Measurements from ENCODE around the gene ZNF786.

The ZNF786 gene

GRCh38 chr7:149100821-149101220 lies 10.3 kb upstream of the ZNF786 start:
- no peak for ATAC-seq
- no peak for TF ChIP-seq PPARA (CRISPR knock-in tag; IDR thresholded peaks at IDR 0.05; ENCODE audit: borderline replicate concordance)
- TF ChIP-seq ISL1 (CRISPR knock-in tag; IDR thresholded peaks at IDR 0.05), result no peak
- no peak for TF ChIP-seq OSR1 (CRISPR knock-in tag; IDR thresholded peaks at IDR 0.05)
- TF ChIP-seq TCF4 (CRISPR knock-in tag; IDR thresholded peaks at IDR 0.05; ENCODE audit: borderline replicate concordance), result no peak
- TF ChIP-seq ZNF8 (CRISPR knock-in tag; IDR thresholded peaks at IDR 0.05), result no peak
- TF ChIP-seq TSHZ2 (CRISPR knock-in tag; IDR thresholded peaks at IDR 0.05), result no peak
- TF ChIP-seq ZFP30 (CRISPR knock-in tag; IDR thresholded peaks at IDR 0.05), result no peak
- TF ChIP-seq ZNF565 (CRISPR knock-in tag; conservative IDR thresholded peaks at IDR 0.05; ENCODE audit: low read depth), result no peak

GRCh38 chr7:149099058-149099457 lies 8.5 kb upstream of the ZNF786 start:
- no peak for TF ChIP-seq GLIS3 (CRISPR knock-in tag; IDR thresholded peaks at IDR 0.05)
- no peak for TF ChIP-seq ESRRG (CRISPR knock-in tag; IDR thresholded peaks at IDR 0.05)
- TF ChIP-seq TCF4 (CRISPR knock-in tag; IDR thresholded peaks at IDR 0.05; ENCODE audit: borderline replicate concordance), result no peak
- TF ChIP-seq CREB5 (CRISPR knock-in tag; IDR thresholded peaks at IDR 0.05; ENCODE audit: low read depth), result no peak
- no peak for TF ChIP-seq ZFP30 (CRISPR knock-in tag; IDR thresholded peaks at IDR 0.05)
- no peak for TF ChIP-seq ISL1 (CRISPR knock-in tag; IDR thresholded peaks at IDR 0.05)
- TF ChIP-seq RARB (CRISPR knock-in tag; IDR thresholded peaks at IDR 0.05), result no peak
- TF ChIP-seq TOX (CRISPR knock-in tag; IDR thresholded peaks at IDR 0.05; ENCODE audit: borderline replicate concordance), result no peak
- no peak for ATAC-seq

- peak; percentile 67 for ATAC-seq
- TF ChIP-seq TSHZ2 (CRISPR knock-in tag; IDR thresholded peaks at IDR 0.05) (no peak), ZFP3 (CRISPR knock-in tag; IDR thresholded peaks at IDR 0.05) (no peak), PATZ1 (CRISPR knock-in tag; IDR thresholded peaks at IDR 0.05; ENCODE audit: borderline replicate concordance) (no peak), TOX (CRISPR knock-in tag; IDR thresholded peaks at IDR 0.05; ENCODE audit: borderline replicate concordance) (no peak), CSDC2 (CRISPR knock-in tag; IDR thresholded peaks at IDR 0.05) (no peak), PPARA (CRISPR knock-in tag; IDR thresholded peaks at IDR 0.05; ENCODE audit: borderline replicate concordance) (no peak), ISL1 (CRISPR knock-in tag; IDR thresholded peaks at IDR 0.05) (no peak), OSR1 (CRISPR knock-in tag; IDR thresholded peaks at IDR 0.05) (no peak), CREB5 (CRISPR knock-in tag; IDR thresholded peaks at IDR 0.05; ENCODE audit: low read depth) (no peak), ZC3H10 (CRISPR knock-in tag; IDR thresholded peaks at IDR 0.05) (no peak), POU6F1 (CRISPR knock-in tag; IDR thresholded peaks at IDR 0.05; ENCODE audit: borderline replicate concordance, low read depth) (no peak)
Observed at GRCh38 chr7:149097088-149097487, 6.6 kb upstream of the ZNF786 start.

Measured in SK-N-SH treated with all-trans-retinoic acid at 6 μM for 48 hours (cell line).